K562 (cell line): Measurements from ENCODE around the gene RNF224. TPM values are rescaled to one million over a fixed set of nuclear protein-coding genes. Genes with fewer than 3 reads are reported as not detected.

Experiments used
- ATAC-seq: fragments of 200-7000 bp; cut with Tn5 transposase; 3 replicates; pipeline ENCODE4 v1.9.1; 2020; ENCODE audit warnings: moderate library complexity
- BruUV-seq: library from RNA; stranded (reverse); fragments of 400-500 nt; replicated peaks from 2 replicates; lab custom pipeline; 2021; lab: Mats Ljungman, UMichigan
- CTCF ChIA-PET: fragments of 300-600 bp; formaldehyde crosslinking; extraction: SDS; loops from one replicate; lab custom pipeline; 2021; ENCODE audit warnings: low intra/inter-chr PET ratio; lab: Yijun Ruan, JAX
- POLR2A ChIA-PET: fragments of 300-600, 350-650 bp; sonication (Branson Sonifier 250); formaldehyde crosslinking; extraction: SDS; loops from one replicate; lab custom pipeline; 2021; ENCODE audit warnings: antibody characterized with exemption, inconsistent platforms; lab: Yijun Ruan, JAX
- DNase-seq, 4 experiments: peaks; one replicate each; pipeline versions ENCODE4 v3.0.0 to v3.0.0-alpha.2; 2011 to 2018; ENCODE audit warnings: low spot score in 3 of 4, mixed read lengths in 3 of 4; ENCODE audit errors: extremely low read depth in 1 of 4
- FAIRE-seq: peaks from 2 replicates; lab custom pipeline; 2011; peaks lifted over from hg19 to GRCh38; lab: Jason Lieb, UNC
- H2AFZ ChIP-seq: 2 replicates; pipeline ENCODE4 v1.6.0; 2011; ENCODE audit warnings: low read depth, low read length, control low read depth, inconsistent platforms
- H3K27ac ChIP-seq: fragments of 200-600 bp; 3 replicates; pipeline ENCODE4 v1.8.0; 2011; ENCODE audit warnings: low read depth, mild to moderate bottlenecking, control low read depth, inconsistent platforms, low read length, moderate library complexity, mixed read lengths; ENCODE audit errors: extremely low read depth
- H3K27me3 ChIP-seq, 2 experiments: fragments of 300-600 bp in 1 of 2; 2 replicates in 1 of 2; 3 replicates in 1 of 2; pipeline versions ENCODE4 v1.6.0 to v1.8.0; 2011; ENCODE audit warnings: inconsistent platforms in 2 of 2, low read length in 2 of 2, mild to moderate bottlenecking in 1 of 2, mixed read lengths in 1 of 2, moderate library complexity in 1 of 2; ENCODE audit not compliant: control insufficient read depth in 2 of 2, insufficient read depth in 2 of 2
- H3K36me3 ChIP-seq: fragments of 300-600 bp; 3 replicates; pipeline ENCODE4 v1.8.0; 2011; ENCODE audit warnings: mild to moderate bottlenecking, low read length, inconsistent platforms; ENCODE audit not compliant: control insufficient read depth, insufficient read depth
- H3K4me1 ChIP-seq, 2 experiments: fragments of 200-600 bp in 1 of 2; replicated peaks in 1 of 2; 2 replicates in 1 of 2; 3 replicates in 1 of 2; pipeline versions ENCODE4 v1.5.1 to v1.8.0; 2011; ENCODE audit warnings: inconsistent platforms in 2 of 2, low read length in 2 of 2, mild to moderate bottlenecking in 1 of 2, mixed read lengths in 1 of 2, moderate library complexity in 1 of 2; ENCODE audit not compliant: control insufficient read depth in 2 of 2, insufficient read depth in 2 of 2
- H3K4me2 ChIP-seq: 2 replicates; pipeline ENCODE4 v1.6.1; 2011; ENCODE audit warnings: low read length, control low read depth, inconsistent platforms, mixed read lengths; ENCODE audit not compliant: insufficient read depth
- H3K4me3 ChIP-seq: fragments of 200-600 bp; sonication (generic), shearing (Covaris generic); 2 replicates; pipeline ENCODE4 v1.5.1; 2016; ENCODE audit warnings: control low read depth, inconsistent platforms
- H3K79me2 ChIP-seq: fragments of 200-600 bp; 3 replicates; pipeline ENCODE4 v1.8.0; 2011; ENCODE audit warnings: low read length, inconsistent platforms; ENCODE audit not compliant: control insufficient read depth, insufficient read depth
- H3K9ac ChIP-seq, 2 experiments: 2 replicates each; pipeline versions ENCODE4 v1.6.0 to v1.6.1; 2011; ENCODE audit warnings: low read depth in 2 of 2, low read length in 2 of 2, control low read depth in 1 of 2, inconsistent platforms in 1 of 2, mild to moderate bottlenecking in 1 of 2, mixed read lengths in 1 of 2; ENCODE audit not compliant: insufficient read depth in 1 of 2
- H3K9me1 ChIP-seq: one replicate; pipeline ENCODE4 v1.6.0; 2011; ENCODE audit warnings: inconsistent platforms, mild to moderate bottlenecking, low read length, moderate library complexity; ENCODE audit not compliant: control insufficient read depth, insufficient read depth
- H3K9me3 ChIP-seq: replicated peaks from 2 replicates; pipeline ENCODE4 v1.5.1; 2011; ENCODE audit warnings: low read depth, low read length, inconsistent platforms; ENCODE audit not compliant: control insufficient read depth, insufficient read depth
- H4K20me1 ChIP-seq: replicated peaks from 2 replicates; pipeline ENCODE4 v1.6.1; 2011; ENCODE audit warnings: low read length, inconsistent platforms, mixed read lengths; ENCODE audit not compliant: control insufficient read depth, insufficient read depth
- POLR2G ChIP-seq: fragments of 200-400 bp; formaldehyde crosslinking; IDR thresholded peaks from 2 replicates; pipeline ENCODE4 v1.6.1; 2017; ENCODE audit warnings: low read depth, mild to moderate bottlenecking, antibody characterized with exemption, low read length, moderate library complexity
- STAT5A ChIP-seq: IDR thresholded peaks from 2 replicates; pipeline ENCODE4 v1.6.1; 2012; ENCODE audit warnings: low read length, inconsistent platforms, borderline replicate concordance
- ZNF830 ChIP-seq: fragments of 250-450 bp; sonication (Bioruptor Pico); IDR thresholded peaks from 2 replicates; pipeline ENCODE4 v1.5.0; 2021; ENCODE audit warnings: mild to moderate bottlenecking
- WGBS: fragments of 100-300 bp; shearing (Covaris generic); methylation state at CpG from one replicate; pipeline ENCODE4 v1.1.6; 2016; ENCODE audit warnings: low coverage, mixed read lengths; ENCODE audit not compliant: insufficient coverage; ENCODE audit errors: missing lambda C conversion rate; 5-methylcytosine and 5-hydroxymethylcytosine counted together
- in situ Hi-C: fragments of 300-500 bp; cut with MboI; formaldehyde crosslinking; loops from 4 replicates; pipeline ENCODE4 v1.15.0; 2018; ENCODE audit warnings: inconsistent platforms, mixed read lengths
- intact Hi-C: fragments of 100-400 bp; cut with micrococcal nuclease; formaldehyde crosslinking; loops from 2 replicates; pipeline ENCODE4 v1.14.2; 2022
- polyA plus RNA-seq, 8 experiments: library from polyadenylated mRNA; depleted of rRNA in 4 of 8; stranded (reverse) in 5 of 8; unstranded in 3 of 8; fragments of >200 nt; fragmentation: Nextera tagmentation in 2 of 8; fragmentation: Illumina TruSeq in 1 of 8; extraction: Ambion mirVana in 2 of 8; extraction: Trizol in 1 of 8; gene quantifications; 2 replicates each; pipeline versions ENCODE4 v1.2.1 to v1.2.3, GENCODE V29; 2011 to 2014; ENCODE audit warnings: inconsistent platforms in 1 of 8, missing spikeins in 1 of 8
- total RNA-seq, 7 experiments: library from RNA; depleted of rRNA in 6 of 7; stranded (reverse); fragments of >200 nt in 6 of 7; fragmentation: Illumina TruSeq in 2 of 7; extraction: Trizol in 2 of 7; gene quantifications; 2 replicates each; pipeline versions ENCODE4 v1.2.1 to v1.2.3, GENCODE V29; 2011 to 2021; ENCODE audit warnings: low replicate concordance in 1 of 7

RNF224 gene
- total and polyA plus RNA-seq, 9 of the 15 experiments (the other 6 are each of a cell fraction or from before 2014, with no cell fraction given): not detected

GRCh38 chr9:137179761-137180160, 47.5 kb upstream of the RNF224 start:
- intact Hi-C loops: no loop called here
- Histone ChIP-seq H3K9me3 (no peaks in the 10 kb centered on the region), H3K9me1 (no peaks in the 10 kb centered on the region), H3K36me3 (peaks cover 60% of the 10 kb centered on the region; the same call in 1 of the 3 replicates), H3K4me3 (no peak overlapping the region)
- in situ Hi-C loops: no loop called here
- POLR2A ChIA-PET: interaction anchor here (0.6 to 1.2 kb wide), 4 partner anchors 8 to 253 kb away, joined by 3 to 4 read pairs (median 4); no protein-coding TSS in a partner anchor
- DNase-seq: no peak
- no peak for TF ChIP-seq STAT5A
- 0 out of 2 replicates have a peak, but pooled peaks have one; percentile 3 for TF ChIP-seq POLR2G
- TF ChIP-seq, all 486 proteins: peak for 1
- no peak overlapping the region for H3K4me2 ChIP-seq
- no peak overlapping the region; a peak in 1 of 4 replicates for H3K9ac ChIP-seq
- no TSS peak for BruUV-seq
- CTCF ChIA-PET: no interaction called here
- 92% methylated on average over 15 of the region's 17 CpGs for WGBS
- ATAC-seq: no peak
- no peaks in the 10 kb centered on the region for H3K79me2 ChIP-seq
- no peak overlapping the region for H2AFZ ChIP-seq
- 0 out of 2 replicates have a peak, but pooled peaks cover 2% of the 10 kb centered on the region for H4K20me1 ChIP-seq
- no peaks in the 10 kb centered on the region for H3K27me3 ChIP-seq
- FAIRE-seq: no peak
- no peak overlapping the region for H3K27ac ChIP-seq
- H3K4me1 ChIP-seq: peaks cover 3 to 66% of the 10 kb centered on the region in 2 experiments; a peak in 3 of 5 replicates

- H3K27ac ChIP-seq: no peak overlapping the region
- peaks cover 67% of the 10 kb centered on the region; the same call in 1 of the 3 replicates for H3K36me3 ChIP-seq
- DNase-seq: no peak
- TF ChIP-seq POLR2G: peak; percentile 18
- TF ChIP-seq ZNF830 (CRISPR knock-in tag): no peak
- 0 out of 2 replicates have a peak, but pooled peaks cover 2% of the 10 kb centered on the region for H4K20me1 ChIP-seq
- no peaks in the 10 kb centered on the region for H3K9me1 ChIP-seq
- ChIA-PET CTCF (no interaction called here), POLR2A (interaction anchor here (0.6 to 1.2 kb wide), 4 partner anchors 9 to 21 kb away, joined by 3 to 4 read pairs (median 3); no protein-coding TSS in a partner anchor)
- peaks cover 3 to 66% of the 10 kb centered on the region in 2 experiments; a peak in 3 of 5 replicates for H3K4me1 ChIP-seq
- ATAC-seq: no peak
- H3K9ac ChIP-seq: no peak overlapping the region; a peak in 1 of 4 replicates
- FAIRE-seq: no peak
- no peak overlapping the region for H2AFZ ChIP-seq
- no peaks in the 10 kb centered on the region for H3K9me3 ChIP-seq
- no peak overlapping the region for H3K4me2 ChIP-seq
- WGBS: 90% methylated on average over 15 of the region's 20 CpGs
- intact Hi-C loops: no loop called here
- H3K27me3 ChIP-seq: no peaks in the 10 kb centered on the region
- in situ Hi-C loops: no loop called here
- no peak overlapping the region for H3K4me3 ChIP-seq
- no TSS peak for BruUV-seq
- no peaks in the 10 kb centered on the region for H3K79me2 ChIP-seq
Measured at GRCh38 chr9:137180491-137180890, 46.8 kb upstream of the RNF224 start.
